Thyroid gland (tissue), 4 donors: Measurements from ENCODE around the gene ESR1. TPM values are rescaled to one million over a fixed set of nuclear protein-coding genes. Genes with fewer than 3 reads are reported as not detected.

Experiments
- DNase-seq, 2 donors: peaks; one replicate each; pipeline ENCODE4 v3.0.0-alpha.2; 2019
- H3K27ac ChIP-seq, 3 donors: fragments of 200-600 bp; sonication (generic); 1 replicate in 2 of 3; 2 replicates in 1 of 3; pipeline ENCODE4 v1.5.1; 2016 to 2019; ENCODE audit warnings: mild to moderate bottlenecking in 1 of 3, moderate library complexity in 1 of 3
- H3K27me3 ChIP-seq: fragments of 200-600 bp; sonication (generic); one replicate; pipeline ENCODE4 v1.5.1; 2019
- H3K36me3 ChIP-seq, 2 donors: fragments of 200-600 bp; sonication (generic); one replicate each; pipeline ENCODE4 v1.5.1; 2016 to 2019
- H3K4me1 ChIP-seq, 2 donors: fragments of 200-600 bp; sonication (generic); one replicate each; pipeline ENCODE4 v1.5.1; 2017 to 2019
- H3K4me3 ChIP-seq, 3 donors: fragments of 200-600 bp; sonication (generic); replicated peaks in 1 of 3; 1 replicate in 2 of 3; 2 replicates in 1 of 3; pipeline ENCODE4 v1.5.1; 2016; ENCODE audit warnings: mild to moderate bottlenecking in 1 of 3
- H3K9me3 ChIP-seq: fragments of 200-600 bp; sonication (generic); one replicate; pipeline ENCODE4 v1.5.1; 2017
- POLR2A ChIP-seq, 2 donors: fragments of 450-650 bp; IDR thresholded peaks; one replicate each; pipeline ENCODE4 v1.6.1; 2017; ENCODE audit warnings: antibody characterized with exemption in 2 of 2, mild to moderate bottlenecking in 2 of 2, moderate library complexity in 1 of 2
- WGBS, 2 donors: methylation state at CpG; one replicate each; pipeline ENCODE4 v1.1.5; 2017; 5-methylcytosine and 5-hydroxymethylcytosine counted together
- intact Hi-C: fragments of 100-400 bp; cut with DNase I; formaldehyde crosslinking; loops from one replicate; pipeline ENCODE4 v1.15.1; 2023
- total RNA-seq, 4 donors: library from RNA; depleted of rRNA; stranded (reverse); fragments of >200 nt; gene quantifications; one replicate each; pipeline ENCODE4 v1.2.3, GENCODE V29; 2016
- TF ChIP-seq, protein P1 (sequence below), 6 experiments: fragments of 200-600 bp in 3 of 6; fragments of 450-650 bp in 3 of 6; sonication (generic) in 3 of 6; IDR thresholded peaks; one replicate each; pipeline ENCODE4 v1.5.1; 2016 to 2019; ENCODE audit warnings: antibody characterized with exemption in 6 of 6, mild to moderate bottlenecking in 2 of 6, inconsistent platforms in 1 of 6, moderate library complexity in 1 of 6

Gene ESR1
- total RNA-seq, 4 donors from 2014 or later, result 3.2 to 4.7 (median 3.6) TPM

DNA sequence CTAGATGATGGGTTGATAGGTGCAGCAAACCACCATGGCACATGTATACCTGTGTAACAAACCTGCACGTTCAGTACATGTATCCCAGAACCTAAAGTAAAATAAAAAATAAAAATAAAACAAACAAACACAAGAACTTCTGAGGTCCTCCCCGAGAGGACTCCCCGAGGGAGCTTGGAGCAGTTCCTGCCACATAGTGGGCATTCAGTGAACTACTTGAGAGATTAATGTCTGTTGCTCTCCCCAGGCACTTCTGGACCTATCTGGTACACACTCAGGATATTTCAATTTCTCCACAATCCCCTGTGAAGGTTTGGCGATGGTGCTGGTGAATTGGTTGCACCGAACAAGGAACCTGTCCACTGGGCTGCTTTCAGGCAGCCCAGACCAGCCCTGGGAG, 311.2 kb downstream of the ESR1 start:
- Histone ChIP-seq H3K4me1 (no peaks in the 10 kb centered on the region), H3K36me3 (peaks cover 30 to 36% of the 10 kb centered on the region in 2 donors), H3K4me3 (no peak overlapping the region), H3K27ac (no peak overlapping the region), H3K27me3 (no peaks in the 10 kb centered on the region), H3K9me3 (no peaks in the 10 kb centered on the region)
- intact Hi-C loops, result no loop called here
- 89 to 91% methylated on average over 5 of the region's 5 CpGs for WGBS, 2 donors
- no peak for TF ChIP-seq POLR2A (IDR thresholded peaks at IDR 0.05)
- no peak for DNase-seq

DNA sequence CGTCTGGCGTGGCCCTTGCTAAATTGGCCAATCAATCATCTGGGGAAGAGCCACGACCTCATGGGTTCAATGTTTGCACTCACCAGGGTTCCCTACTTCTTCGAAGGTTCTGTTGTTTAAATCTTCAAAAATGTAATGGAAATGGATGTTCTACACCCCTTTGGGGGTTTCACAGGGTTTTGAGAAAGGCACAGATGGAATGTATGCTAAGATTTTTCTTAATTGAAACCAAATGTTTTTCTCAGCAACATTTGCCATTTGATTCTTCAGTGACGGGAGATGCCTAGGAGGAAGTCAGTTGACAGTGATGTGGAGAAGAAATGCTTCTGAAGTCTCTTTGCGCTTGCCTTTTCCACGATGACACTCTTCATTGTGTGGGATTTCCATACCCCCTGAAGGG, 312.3 kb downstream of the ESR1 start:
- Histone ChIP-seq H3K4me1 (no peaks in the 10 kb centered on the region), H3K36me3 (peaks cover 33 to 37% of the 10 kb centered on the region in 2 donors), H3K9me3 (no peaks in the 10 kb centered on the region), H3K27me3 (no peaks in the 10 kb centered on the region), H3K27ac (no peak overlapping the region), H3K4me3 (no peak overlapping the region)
- WGBS, 2 donors, result 83% methylated on average over 7 of the region's 7 CpGs
- no peak for TF ChIP-seq POLR2A (IDR thresholded peaks at IDR 0.05)
- TF ChIP-seq, protein P1, sequence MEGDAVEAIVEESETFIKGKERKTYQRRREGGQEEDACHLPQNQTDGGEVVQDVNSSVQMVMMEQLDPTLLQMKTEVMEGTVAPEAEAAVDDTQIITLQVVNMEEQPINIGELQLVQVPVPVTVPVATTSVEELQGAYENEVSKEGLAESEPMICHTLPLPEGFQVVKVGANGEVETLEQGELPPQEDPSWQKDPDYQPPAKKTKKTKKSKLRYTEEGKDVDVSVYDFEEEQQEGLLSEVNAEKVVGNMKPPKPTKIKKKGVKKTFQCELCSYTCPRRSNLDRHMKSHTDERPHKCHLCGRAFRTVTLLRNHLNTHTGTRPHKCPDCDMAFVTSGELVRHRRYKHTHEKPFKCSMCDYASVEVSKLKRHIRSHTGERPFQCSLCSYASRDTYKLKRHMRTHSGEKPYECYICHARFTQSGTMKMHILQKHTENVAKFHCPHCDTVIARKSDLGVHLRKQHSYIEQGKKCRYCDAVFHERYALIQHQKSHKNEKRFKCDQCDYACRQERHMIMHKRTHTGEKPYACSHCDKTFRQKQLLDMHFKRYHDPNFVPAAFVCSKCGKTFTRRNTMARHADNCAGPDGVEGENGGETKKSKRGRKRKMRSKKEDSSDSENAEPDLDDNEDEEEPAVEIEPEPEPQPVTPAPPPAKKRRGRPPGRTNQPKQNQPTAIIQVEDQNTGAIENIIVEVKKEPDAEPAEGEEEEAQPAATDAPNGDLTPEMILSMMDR (IDR thresholded peaks at IDR 0.05), result no peak
- intact Hi-C loops, result loop anchor here (10.0 kb wide), 1 partner anchor 355 kb away; no protein-coding TSS in a partner anchor
- DNase-seq, result no peak

DNA sequence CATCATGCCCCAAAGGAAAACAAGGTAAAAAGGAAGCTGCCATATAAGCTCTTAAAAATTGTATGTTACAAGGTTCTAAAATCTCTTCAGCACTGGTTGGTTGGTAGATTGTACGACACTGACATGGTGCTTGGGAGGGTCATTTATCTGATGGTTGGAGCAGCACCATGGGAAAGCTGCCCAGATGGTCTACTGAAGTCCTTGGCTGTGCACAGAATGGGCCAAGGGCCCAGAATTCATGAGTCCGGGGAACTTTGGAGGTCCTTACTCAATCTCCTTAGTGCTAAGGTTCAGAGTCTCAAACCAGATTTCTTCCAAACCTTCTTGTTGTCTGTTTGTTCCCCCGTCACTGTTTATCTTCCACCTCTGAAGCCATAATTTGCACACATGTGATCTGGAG, 314.4 kb downstream of the ESR1 start:
- H3K4me3 ChIP-seq, result no peak overlapping the region
- DNase-seq, result no peak
- H3K36me3 ChIP-seq, result peaks cover 38 to 43% of the 10 kb centered on the region in 2 donors
- 58 to 85% methylated on average over 3 of the region's 3 CpGs for WGBS, 2 donors
- no peaks in the 10 kb centered on the region for H3K4me1 ChIP-seq
- H3K9me3 ChIP-seq, result no peaks in the 10 kb centered on the region
- H3K27me3 ChIP-seq, result no peaks in the 10 kb centered on the region
- no peak overlapping the region for H3K27ac ChIP-seq
- TF ChIP-seq POLR2A (IDR thresholded peaks at IDR 0.05), result no peak
- TF ChIP-seq, protein P1 (IDR thresholded peaks at IDR 0.05), result no peak
- intact Hi-C loops, result loop anchor here (10.0 kb wide), 1 partner anchor 357 kb away; no protein-coding TSS in a partner anchor

DNA sequence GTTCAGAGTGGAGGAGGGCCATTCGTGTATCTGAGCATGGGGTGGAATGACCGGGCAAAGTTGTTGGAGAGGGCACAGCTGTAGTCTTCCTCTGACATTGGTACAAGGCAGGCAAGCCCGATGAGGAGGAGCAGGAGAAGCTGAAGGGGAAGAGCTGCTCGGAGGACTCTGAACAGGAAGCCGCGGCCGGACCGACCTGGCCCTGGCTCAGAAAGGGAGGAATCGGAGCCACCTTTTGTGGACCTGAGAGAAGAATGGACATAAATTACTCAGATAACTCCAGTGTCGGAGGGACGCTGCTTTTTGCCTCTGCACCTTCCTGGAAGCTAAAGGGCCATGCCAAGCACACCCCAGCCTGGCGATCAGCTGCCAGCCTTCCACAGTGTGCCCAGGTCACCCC, 315.0 kb downstream of the ESR1 start:
- Histone ChIP-seq H3K9me3 (no peaks in the 10 kb centered on the region), H3K4me1 (no peaks in the 10 kb centered on the region), H3K27me3 (no peaks in the 10 kb centered on the region), H3K27ac (no peak overlapping the region), H3K4me3 (no peak overlapping the region), H3K36me3 (peaks cover 38 to 43% of the 10 kb centered on the region in 2 donors)
- TF ChIP-seq, protein P1 (IDR thresholded peaks at IDR 0.05), result no peak
- no peak for TF ChIP-seq POLR2A (IDR thresholded peaks at IDR 0.05)
- 93 to 95% methylated on average over 12 of the region's 12 CpGs for WGBS, 2 donors
- intact Hi-C loops, result loop anchor here (10.0 kb wide), 1 partner anchor 358 kb away; no protein-coding TSS in a partner anchor
- DNase-seq, result no peak

DNA sequence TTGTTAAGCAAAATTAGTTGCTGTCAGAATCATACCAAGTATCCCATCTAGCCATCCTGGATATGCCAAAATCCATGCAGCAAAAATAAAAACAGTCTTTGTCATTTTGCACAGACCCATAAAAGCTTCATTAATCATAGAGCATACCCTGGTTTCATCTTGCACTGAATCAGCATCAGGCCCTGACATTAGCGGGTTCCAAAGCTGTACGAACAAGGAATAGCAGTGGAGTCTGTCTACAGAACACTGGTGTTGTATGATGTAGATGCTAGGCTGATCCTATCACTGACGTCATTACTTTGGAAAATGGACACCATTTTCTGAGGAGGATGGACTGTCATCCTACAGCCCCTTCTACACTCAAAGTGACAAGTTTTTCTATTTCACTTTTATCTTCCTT, 315.6 kb downstream of the ESR1 start:
- intact Hi-C loops, result loop anchor here (10.0 kb wide), 1 partner anchor 358 kb away; no protein-coding TSS in a partner anchor
- Histone ChIP-seq H3K4me1 (no peaks in the 10 kb centered on the region), H3K36me3 (peaks cover 38 to 43% of the 10 kb centered on the region in 2 donors), H3K4me3 (no peak overlapping the region), H3K9me3 (no peaks in the 10 kb centered on the region), H3K27me3 (no peaks in the 10 kb centered on the region), H3K27ac (no peak overlapping the region)
- 93% methylated on average over 3 of the region's 3 CpGs for WGBS, 2 donors
- TF ChIP-seq POLR2A (IDR thresholded peaks at IDR 0.05), result no peak
- TF ChIP-seq, protein P1 (IDR thresholded peaks at IDR 0.05), result no peak
- no peak for DNase-seq
